IMR-90 (cell line): Measurements from ENCODE around the gene KDF1. TPM values are rescaled to one million over a fixed set of nuclear protein-coding genes. Genes with fewer than 3 reads are reported as not detected.

Experiments
- ATAC-seq: fragments of 200-7000 bp; cut with Tn5 transposase; 2 replicates; pipeline ENCODE4 v1.9.1; 2020; ENCODE audit warnings: low read depth, mild to moderate bottlenecking, moderate library complexity
- BruUV-seq: library from RNA; stranded (reverse); fragments of 400-500 nt; replicated peaks from 2 replicates; lab custom pipeline; 2021; lab: Mats Ljungman, UMichigan
- CTCF ChIA-PET: fragments of 300-600 bp; formaldehyde crosslinking; extraction: SDS; loops from one replicate; lab custom pipeline; 2021; ENCODE audit warnings: antibody characterized with exemption; lab: Yijun Ruan, JAX
- POLR2A ChIA-PET: fragments of 300-600 bp; sonication (Branson Sonifier 250); formaldehyde crosslinking; loops from one replicate; lab custom pipeline; 2022; ENCODE audit warnings: antibody characterized with exemption; ENCODE audit not compliant: unreplicated experiment; lab: Charles Lee
- DNase-seq: peaks from one replicate; pipeline ENCODE4 v3.0.0; 2013
- H2AFZ ChIP-seq: replicated peaks from 2 replicates; pipeline ENCODE3; 2013; ENCODE audit warnings: low read length, mild to moderate bottlenecking; ENCODE audit not compliant: poor library complexity
- H2AK5ac ChIP-seq: 2 replicates; pipeline ENCODE4 v1.6.1; 2013; ENCODE audit warnings: low read depth, low read length, inconsistent platforms
- H2AK9ac ChIP-seq: replicated peaks from 2 replicates; pipeline ENCODE3; 2013; ENCODE audit warnings: mild to moderate bottlenecking, low read depth, low read length, moderate library complexity; ENCODE audit not compliant: poor library complexity
- H2BK120ac ChIP-seq: 2 replicates; pipeline ENCODE4 v1.6.1; 2013; ENCODE audit warnings: low read depth, low read length, inconsistent platforms
- H2BK15ac ChIP-seq: 3 replicates; pipeline ENCODE4 v1.6.1; 2013; ENCODE audit warnings: low read depth, low read length, inconsistent platforms
- H2BK20ac ChIP-seq: 2 replicates; pipeline ENCODE4 v1.6.1; 2013; ENCODE audit warnings: low read depth, mild to moderate bottlenecking, inconsistent platforms, low read length, moderate library complexity
- H2BK5ac ChIP-seq: 2 replicates; pipeline ENCODE4 v1.6.1; 2013; ENCODE audit warnings: mild to moderate bottlenecking, low read depth, low read length, inconsistent platforms; ENCODE audit not compliant: poor library complexity, severe bottlenecking
- H3K14ac ChIP-seq: replicated peaks from 2 replicates; pipeline ENCODE4 v1.6.1; 2013; ENCODE audit warnings: low read depth, low read length, inconsistent platforms
- H3K18ac ChIP-seq: 2 replicates; pipeline ENCODE4 v1.6.1; 2013; ENCODE audit warnings: low read depth, low read length, control low read depth
- H3K23ac ChIP-seq: 2 replicates; pipeline ENCODE4 v1.6.1; 2013; ENCODE audit warnings: low read depth, low read length, inconsistent platforms
- H3K27ac ChIP-seq: 2 replicates; pipeline ENCODE4 v1.5.1; 2013; ENCODE audit warnings: mild to moderate bottlenecking, control low read depth, low read length; ENCODE audit not compliant: insufficient read depth
- H3K27me3 ChIP-seq: 2 replicates; pipeline ENCODE4 v1.6.1; 2013; ENCODE audit warnings: low read length; ENCODE audit not compliant: control insufficient read depth, insufficient read depth
- H3K36me3 ChIP-seq: 2 replicates; pipeline ENCODE4 v1.6.1; 2013; ENCODE audit warnings: low read length, mixed read lengths; ENCODE audit not compliant: control insufficient read depth, insufficient read depth
- H3K4ac ChIP-seq: 2 replicates; pipeline ENCODE4 v1.6.1; 2013; ENCODE audit warnings: low read depth, low read length, inconsistent platforms
- H3K4me1 ChIP-seq: 2 replicates; pipeline ENCODE4 v1.6.1; 2013; ENCODE audit warnings: low read length, mixed read lengths; ENCODE audit not compliant: control insufficient read depth, insufficient read depth
- H3K4me2 ChIP-seq: 2 replicates; pipeline ENCODE4 v1.6.1; 2013; ENCODE audit warnings: low read depth, mild to moderate bottlenecking, control low read depth, low read length, moderate library complexity
- H3K4me3 ChIP-seq: 2 replicates; pipeline ENCODE4 v1.5.1; 2013; ENCODE audit warnings: low read depth, mild to moderate bottlenecking, control low read depth, low read length, moderate library complexity; ENCODE audit not compliant: insufficient read depth
- H3K56ac ChIP-seq: 2 replicates; pipeline ENCODE4 v1.6.1; 2013; ENCODE audit warnings: low read length, inconsistent platforms; ENCODE audit not compliant: insufficient read depth; ENCODE audit errors: extremely low read depth
- H3K79me1 ChIP-seq, 2 experiments: 2 replicates each; pipeline ENCODE4 v1.6.1; 2013; ENCODE audit warnings: low read length in 2 of 2, inconsistent platforms in 1 of 2, low read depth in 1 of 2
- H3K9ac ChIP-seq: 2 replicates; pipeline ENCODE4 v1.6.1; 2013; ENCODE audit warnings: low read depth, low read length, control low read depth
- H3K9me1 ChIP-seq: 2 replicates; pipeline ENCODE4 v1.6.1; 2013; ENCODE audit warnings: low read length, inconsistent platforms; ENCODE audit not compliant: insufficient read depth
- H3K9me3 ChIP-seq: 2 replicates; pipeline ENCODE4 v1.6.1; 2013; ENCODE audit warnings: low read length; ENCODE audit not compliant: control insufficient read depth, insufficient read depth
- H4K20me1 ChIP-seq: 2 replicates; pipeline ENCODE4 v1.6.1; 2013; ENCODE audit warnings: low read length, inconsistent platforms; ENCODE audit not compliant: insufficient read depth
- H4K5ac ChIP-seq: 2 replicates; pipeline ENCODE4 v1.6.1; 2013; ENCODE audit warnings: mild to moderate bottlenecking, low read depth, low read length, control low read depth
- H4K8ac ChIP-seq, 2 experiments: 2 replicates each; pipeline ENCODE4 v1.6.1; 2013; ENCODE audit warnings: low read depth in 2 of 2, low read length in 2 of 2, control low read depth in 1 of 2, inconsistent platforms in 1 of 2
- H4K91ac ChIP-seq: 2 replicates; pipeline ENCODE4 v1.6.1; 2013; ENCODE audit warnings: low read depth, low read length, inconsistent platforms; ENCODE audit not compliant: insufficient read depth
- CTCF ChIP-seq: conservative IDR thresholded peaks from 2 replicates; pipeline ENCODE4 v1.5.1; 2012; ENCODE audit warnings: mild to moderate bottlenecking, low read depth, low read length, improper control_type of control experiment
- FOS ChIP-seq: fragments of 150-350 bp; IDR thresholded peaks from 2 replicates; pipeline ENCODE4 v1.6.1; 2016; ENCODE audit warnings: low read depth, low read length
- MAZ ChIP-seq: IDR thresholded peaks from 2 replicates; pipeline ENCODE4 v1.6.1; 2012; ENCODE audit warnings: low read depth, mild to moderate bottlenecking, low read length, improper control_type of control experiment, moderate library complexity, borderline replicate concordance
- MXI1 ChIP-seq: IDR thresholded peaks from 2 replicates; pipeline ENCODE4 v1.6.1; 2012; ENCODE audit warnings: low read depth, mild to moderate bottlenecking, low read length, moderate library complexity, borderline replicate concordance
- WGBS, 2 experiments: methylation state at CpG; one replicate each; pipeline versions ENCODE4 v1.1.5 to v1.1.7; 2013; ENCODE audit warnings: missing lambda C conversion rate in 2 of 2; ENCODE audit not compliant: insufficient read length in 1 of 2; ENCODE audit errors: extremely low coverage in 2 of 2; 5-methylcytosine and 5-hydroxymethylcytosine counted together
- dilution Hi-C: fragments of 300-500 bp; cut with HindIII; formaldehyde crosslinking; loops from one replicate; pipeline ENCODE4 v1.14.3; 2018; ENCODE audit warnings: low sequenced_read_pairs; ENCODE audit not compliant: unreplicated experiment
- in situ Hi-C: fragments of 300-500 bp; cut with MboI; formaldehyde crosslinking; loops from 3 replicates; pipeline ENCODE4 v1.14.3; 2019; ENCODE audit warnings: low sequenced_read_pairs, inconsistent platforms, mixed read lengths
- intact Hi-C: fragments of 100-400 bp; cut with micrococcal nuclease; formaldehyde crosslinking; loops from 2 replicates; pipeline ENCODE4 v1.10.0; 2022
- polyA plus RNA-seq, 3 experiments: library from polyadenylated mRNA; depleted of rRNA; stranded (reverse); fragments of >200 nt; gene quantifications; 2 replicates each; pipeline ENCODE4 v1.2.3, GENCODE V29; 2012; ENCODE audit warnings: low replicate concordance in 1 of 3
- total RNA-seq: library from RNA; depleted of rRNA; stranded (reverse); fragments of >200 nt; gene quantifications from 2 replicates; pipeline ENCODE4 v1.2.3, GENCODE V29; 2012

The KDF1 gene
- total and polyA plus RNA-seq, 2 of the 4 experiments (the other 2 are of a cell fraction): not detected

- no peak for TF ChIP-seq MXI1
Measured at GRCh38 chr1:26912147-26912490, 48.1 kb downstream of the KDF1 start (continued).

DNA sequence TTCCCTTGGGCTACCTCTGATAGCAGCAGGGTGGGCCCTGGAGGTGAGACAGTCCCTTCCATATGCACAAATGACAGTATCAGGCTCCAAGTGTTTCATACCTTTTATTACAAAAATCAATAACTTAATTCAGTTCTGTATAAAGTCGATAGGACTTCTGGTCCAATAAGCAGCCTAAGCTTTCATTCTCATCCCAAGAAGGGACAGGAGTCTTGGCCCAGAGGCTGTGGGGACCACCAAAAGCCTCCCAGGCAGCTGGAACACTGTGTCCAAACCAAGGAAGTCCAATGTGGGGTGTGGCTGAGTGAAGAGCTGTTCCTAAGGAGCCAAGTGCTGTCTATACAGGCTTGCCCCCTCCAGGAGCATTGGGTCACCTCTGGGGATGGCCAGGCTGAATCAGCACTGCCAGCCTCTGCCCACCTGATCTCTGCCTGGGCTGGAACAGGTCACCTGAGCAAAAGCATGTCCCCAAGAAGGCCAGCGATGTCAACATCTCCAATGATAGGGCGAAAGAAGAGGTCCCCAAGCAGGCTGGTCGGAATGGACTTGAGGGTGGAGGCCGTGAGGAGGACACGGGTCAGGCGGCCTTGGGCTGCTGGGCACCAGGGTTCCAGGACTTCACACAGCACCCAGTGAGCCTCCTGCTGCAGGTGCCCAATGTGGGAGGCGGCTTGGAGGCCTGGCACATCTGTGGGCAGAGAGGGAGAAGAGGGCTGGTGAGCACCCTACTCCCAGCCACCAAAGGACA lies 48.7 kb downstream of the KDF1 start:
- BruUV-seq: no TSS peak
- no peak overlapping the region for H2BK20ac ChIP-seq
- intact Hi-C loops (no loop called here), in situ Hi-C loops (no loop called here), dilution Hi-C loops (no loop called here)
- H4K91ac ChIP-seq: no peak overlapping the region
- no peak overlapping the region for H3K27ac ChIP-seq
- H3K4ac ChIP-seq: no peak overlapping the region
- H2AK9ac ChIP-seq: no peak overlapping the region
- no peak overlapping the region for H2BK15ac ChIP-seq
- H2AK5ac ChIP-seq: no peak overlapping the region
- H3K14ac ChIP-seq: no peak overlapping the region
- ATAC-seq (no peak), DNase-seq (no peak)
- H4K8ac ChIP-seq: no peak overlapping the region
- no peak overlapping the region for H3K4me2 ChIP-seq
- no peaks in the 10 kb centered on the region for H3K36me3 ChIP-seq
- H4K20me1 ChIP-seq: no peaks in the 10 kb centered on the region
- no peak overlapping the region for H4K5ac ChIP-seq
- H3K4me1 ChIP-seq: no peaks in the 10 kb centered on the region
- H3K9me3 ChIP-seq: no peaks in the 10 kb centered on the region
- H2BK5ac ChIP-seq: no peak overlapping the region
- WGBS, 2 experiments: no CpG with 5 or more reads among the region's 8 CpGs
- no peak overlapping the region for H3K23ac ChIP-seq
- CTCF ChIA-PET: no interaction called here
- H3K4me3 ChIP-seq: no peak overlapping the region
- peaks cover 20% of the 10 kb centered on the region for H3K27me3 ChIP-seq
- H3K18ac ChIP-seq: no peak overlapping the region
- no peak overlapping the region for H3K56ac ChIP-seq
- H2AFZ ChIP-seq: no peak overlapping the region
- H3K9ac ChIP-seq: no peak overlapping the region
- no peak overlapping the region for H2BK120ac ChIP-seq
- POLR2A ChIA-PET: no interaction called here
- H3K9me1 ChIP-seq: no peaks in the 10 kb centered on the region
- H3K79me1 ChIP-seq: no peaks in the 10 kb centered on the region
- TF ChIP-seq FOS: no peak
- no peak for TF ChIP-seq CTCF
- no peak for TF ChIP-seq MAZ
